ENCODE results near the gene NKIRAS2.

NKIRAS2 gene

DNA sequence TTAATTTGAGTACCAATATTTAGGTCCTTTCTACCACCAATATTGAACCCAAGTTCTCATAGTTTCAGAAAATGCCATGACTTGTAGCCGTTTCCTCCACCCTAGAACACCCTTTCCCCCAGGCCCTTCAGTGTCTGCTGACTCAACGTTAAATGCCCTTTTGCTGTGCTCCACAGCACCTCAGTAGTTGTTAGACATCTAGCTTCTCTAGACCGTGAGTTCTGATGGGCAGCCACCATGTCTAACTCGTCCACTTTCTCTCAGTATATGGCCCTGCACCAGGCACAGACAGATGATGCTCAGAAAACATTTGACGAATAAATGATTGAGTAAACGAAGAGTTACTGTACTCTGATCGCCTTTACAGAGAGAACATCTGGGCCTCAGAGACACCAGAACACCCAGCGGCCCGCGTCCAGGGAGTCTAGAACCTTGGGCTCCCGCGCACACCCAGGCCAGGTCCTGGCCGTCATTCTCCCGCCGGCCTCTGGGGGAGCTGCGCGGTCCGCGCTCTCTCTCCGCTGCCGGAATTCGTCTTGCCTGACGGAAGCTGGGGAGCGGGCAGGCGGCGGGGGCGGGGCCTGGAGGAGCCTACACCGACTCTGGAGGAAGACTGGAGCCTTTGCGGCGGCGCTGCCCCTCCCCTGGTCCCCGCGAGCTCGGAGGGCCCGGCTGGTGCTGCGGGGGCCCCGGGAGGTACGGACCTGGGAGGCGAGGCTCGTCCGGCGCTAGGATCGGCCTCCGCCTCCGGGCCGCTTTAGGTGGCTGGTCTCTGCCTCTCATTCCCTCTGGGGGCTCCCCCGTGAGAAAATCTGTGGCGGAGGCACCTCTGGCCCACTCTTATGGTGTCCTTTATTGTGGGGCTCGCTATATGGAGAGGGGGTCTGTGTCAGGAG is at the start of gene NKIRAS2:
Gene NKIRAS2, plus strand, starts transcription at position 582 of the 896 bp plus-strand sequence. CDS start 1,488 bp downstream, outside the sequence.
- peak; percentile 91 for DNase-seq (ENCODE audit: low read depth)

- no peak for DNase-seq (ENCODE audit: low read depth)
These were observed 49.0 kb upstream of the NKIRAS2 start for GRCh38 chr17:41970901-41971331.

DNA sequence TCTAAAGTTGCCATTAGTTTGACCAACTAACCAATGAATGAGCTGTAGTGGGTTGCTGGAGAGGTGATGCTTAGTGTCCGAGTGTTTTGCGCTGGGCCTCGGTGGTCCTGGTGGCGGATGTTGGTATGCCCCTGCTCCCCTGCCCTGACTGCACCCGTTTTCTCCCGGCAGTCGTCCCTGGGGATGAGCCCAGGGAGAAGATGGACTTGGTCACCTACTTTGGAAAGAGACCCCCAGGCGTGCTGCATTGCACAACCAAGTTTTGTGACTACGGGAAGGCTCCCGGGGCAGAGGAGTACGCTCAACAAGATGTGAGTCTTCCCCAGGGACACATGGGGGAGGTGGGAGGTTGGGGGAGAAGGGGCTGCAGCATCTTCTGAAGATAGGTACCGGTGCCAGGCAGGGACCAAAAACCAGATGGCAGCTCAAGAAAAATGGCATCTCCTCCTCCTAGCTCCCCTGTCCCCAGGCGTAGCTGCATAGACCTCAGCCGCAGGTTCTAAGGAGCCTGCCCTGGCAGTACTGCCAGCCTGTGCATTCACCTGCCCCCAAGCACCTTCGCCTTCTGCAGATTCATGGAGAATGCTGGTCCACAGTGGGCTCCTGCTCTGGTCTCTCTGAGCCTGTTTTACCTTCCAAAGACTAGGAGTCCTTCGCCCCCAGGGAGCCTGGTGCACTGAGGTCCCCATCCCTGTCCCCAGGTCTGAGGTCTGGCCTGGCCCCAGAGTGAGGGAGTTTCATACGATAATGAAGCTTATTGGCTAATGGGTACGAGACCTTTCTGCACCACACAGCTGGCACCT is 48.0 kb upstream of the NKIRAS2 start:
- DNase-seq (ENCODE audit: low read depth) = no peak

DNA sequence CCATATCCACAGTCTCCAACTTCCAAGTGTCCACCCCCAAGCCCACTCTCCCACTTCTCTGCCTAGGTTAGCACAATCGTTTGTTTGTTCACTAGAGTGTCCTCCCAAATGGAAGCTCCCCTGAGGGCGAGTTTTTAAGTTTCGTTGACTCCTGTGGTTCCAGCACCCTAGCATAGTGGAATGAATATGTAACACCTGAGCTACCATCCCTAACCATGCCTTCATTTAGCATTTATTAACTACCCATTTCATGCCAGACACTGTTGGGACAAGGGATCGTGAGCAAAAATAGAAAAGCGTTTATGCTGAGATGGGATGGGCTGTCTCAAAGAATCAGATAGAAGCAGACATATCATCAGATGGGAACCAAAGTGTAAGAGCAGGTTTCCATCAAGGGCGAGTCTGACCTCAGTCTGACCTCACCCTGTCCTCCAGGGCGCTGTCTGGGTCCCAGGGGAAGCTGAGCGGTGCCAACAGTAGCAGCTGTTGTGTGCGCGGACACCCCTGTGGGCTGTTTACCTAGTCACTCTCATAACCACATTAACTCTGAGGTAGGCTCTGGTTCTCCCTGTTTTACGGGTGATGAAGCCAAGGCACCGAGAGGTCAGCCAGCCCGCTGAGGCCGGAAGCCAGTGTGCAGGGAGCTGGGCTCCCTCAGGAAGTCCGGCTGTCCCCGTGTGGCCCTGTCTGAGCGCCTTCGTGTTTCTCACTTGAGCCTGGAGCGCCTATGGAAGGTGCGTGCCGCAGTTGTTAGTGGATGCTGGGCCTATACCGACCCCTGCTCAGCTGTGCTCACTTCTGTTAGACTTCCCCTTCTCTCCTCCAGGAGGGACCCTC is 47.1 kb upstream of the NKIRAS2 start:
- no peak for DNase-seq (ENCODE audit: low read depth)

DNA sequence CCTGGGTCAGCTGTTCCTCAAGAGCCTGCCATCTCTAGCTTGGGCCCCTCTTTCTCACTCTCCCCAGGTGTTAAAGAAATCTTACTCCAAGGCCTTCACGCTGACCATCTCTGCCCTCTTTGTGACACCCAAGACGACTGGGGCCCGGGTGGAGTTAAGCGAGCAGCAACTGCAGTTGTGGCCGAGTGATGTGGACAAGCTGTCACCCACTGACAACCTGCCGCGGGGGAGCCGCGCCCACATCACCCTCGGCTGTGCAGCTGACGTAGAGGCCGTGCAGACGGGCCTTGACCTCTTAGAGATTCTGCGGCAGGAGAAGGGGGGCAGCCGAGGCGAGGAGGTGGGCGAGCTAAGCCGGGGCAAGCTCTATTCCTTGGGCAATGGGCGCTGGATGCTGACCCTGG is 46.5 kb upstream of the NKIRAS2 start:
- no peak for DNase-seq (ENCODE audit: low read depth)

DNA sequence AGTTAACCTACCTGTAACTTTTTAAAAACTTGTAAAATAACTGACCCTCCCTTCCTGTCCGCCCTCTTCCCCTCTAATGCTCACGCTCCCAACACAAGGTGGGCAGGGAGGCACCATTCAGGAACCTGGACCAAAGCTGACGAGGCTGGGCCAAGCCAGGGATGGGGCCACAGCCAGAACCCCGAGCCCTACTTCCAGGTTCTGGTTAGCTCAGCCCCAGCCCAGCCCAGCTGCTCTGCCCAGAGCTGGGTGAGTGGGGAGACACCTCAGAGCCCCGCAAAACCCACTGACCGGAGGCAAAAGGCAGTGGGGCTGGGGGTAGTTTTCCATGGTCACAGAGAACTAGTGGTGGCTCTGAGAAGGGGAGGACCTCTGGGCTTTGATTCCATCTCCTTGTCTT is 45.9 kb upstream of the NKIRAS2 start:
- no peak for DNase-seq (ENCODE audit: low read depth)

- DNase-seq (ENCODE audit: low read depth) = no peak
These were observed 45.2 kb upstream of the NKIRAS2 start for GRCh38 chr17:41974658-41975057.

DNA sequence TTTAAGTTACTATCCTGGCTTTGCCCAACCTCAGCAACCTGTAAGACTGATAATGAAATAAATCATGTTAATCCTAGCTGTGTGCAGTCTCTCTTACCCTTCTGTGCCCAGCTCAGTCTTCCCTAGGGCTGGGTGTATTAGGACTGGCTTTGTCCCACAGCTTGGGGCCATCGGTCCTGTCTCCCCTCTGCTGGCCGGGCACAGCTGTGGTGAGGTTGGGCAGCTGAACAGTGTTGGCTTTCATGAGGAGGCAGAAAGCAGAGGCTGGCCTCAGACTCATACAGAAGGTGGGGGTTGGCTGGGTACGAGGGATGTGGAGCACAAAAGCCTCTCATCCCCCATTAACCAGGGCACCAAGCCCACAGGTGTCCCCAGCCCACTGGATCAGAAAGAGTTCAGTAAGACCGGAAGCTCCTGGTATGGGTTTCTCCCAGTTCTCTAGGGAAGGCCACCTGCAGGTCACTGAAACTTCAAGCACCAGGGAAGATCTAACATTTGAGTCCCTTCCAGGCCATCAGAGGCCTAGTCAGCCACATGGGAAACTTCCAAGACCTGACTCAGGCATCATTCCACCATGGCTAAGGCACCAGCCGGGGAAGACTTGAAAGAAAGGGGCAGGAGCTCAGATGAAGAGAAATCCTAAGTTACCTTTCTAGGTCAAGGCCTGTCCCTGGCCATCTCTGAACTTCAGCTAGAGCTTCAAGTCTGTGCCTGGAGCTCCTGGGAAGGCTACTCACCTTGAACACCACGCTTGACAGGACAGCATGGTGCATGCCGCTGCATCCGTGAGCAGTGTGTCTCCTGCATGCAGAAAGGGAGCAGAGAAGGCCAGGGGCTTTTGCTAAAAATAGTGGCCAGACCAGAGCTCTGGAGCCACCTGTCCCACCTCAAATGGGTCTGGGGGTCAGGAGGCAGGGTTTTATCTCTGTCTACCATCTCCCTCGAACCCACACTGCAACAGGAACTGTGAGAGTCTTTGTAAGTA is 44.5 kb upstream of the NKIRAS2 start:
- no peak for DNase-seq (ENCODE audit: low read depth)

DNA sequence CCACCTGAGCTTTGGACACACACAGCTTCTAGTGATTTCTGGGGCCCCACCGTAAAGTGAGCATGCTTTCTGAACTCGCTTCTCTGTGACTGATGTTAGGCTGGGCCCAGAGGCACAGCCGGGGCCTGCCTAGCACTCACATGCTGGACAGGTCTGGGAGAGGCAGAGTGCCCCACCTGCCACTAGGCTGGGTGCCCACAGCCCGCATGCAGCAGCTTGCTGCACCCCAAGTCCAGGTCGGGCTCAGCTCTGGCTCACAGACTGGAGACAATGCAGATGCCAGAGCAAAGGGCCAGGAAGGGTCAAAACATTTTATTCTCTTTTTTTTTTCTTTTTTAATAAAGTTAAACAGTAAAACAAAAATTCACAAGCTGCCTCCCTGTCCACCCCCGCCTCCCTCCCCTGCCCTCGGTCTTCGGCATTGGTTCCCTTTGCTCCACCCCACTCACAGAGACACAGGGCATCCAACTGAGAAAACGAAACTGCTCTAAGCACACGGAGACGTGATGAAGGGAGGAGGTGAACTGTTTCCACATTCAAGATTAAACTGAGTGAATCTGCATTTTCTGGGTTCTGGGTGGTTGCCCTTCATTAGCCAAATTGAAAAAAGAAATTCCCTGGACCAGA is 43.6 kb upstream of the NKIRAS2 start:
- DNase-seq (ENCODE audit: low read depth) = no peak

DNA sequence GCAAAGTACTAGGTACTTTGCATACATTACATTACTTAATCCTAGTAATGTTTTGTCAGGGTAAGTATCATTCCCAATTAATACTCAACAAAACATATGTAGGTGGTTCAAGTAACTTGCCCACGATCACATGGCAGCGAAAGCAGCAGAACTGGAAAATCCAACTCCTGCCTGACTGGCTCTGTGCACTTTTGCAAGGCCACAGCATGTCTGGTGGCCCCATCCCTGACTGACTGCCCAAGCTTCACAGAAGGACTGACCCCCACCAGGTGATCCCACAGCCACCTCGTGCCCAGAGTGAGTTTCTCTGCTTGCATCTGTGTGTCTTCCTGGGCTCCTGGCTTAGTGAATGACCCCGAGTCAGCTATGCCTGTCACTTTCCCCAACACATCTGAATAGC is 41.9 kb upstream of the NKIRAS2 start:
- no peak for DNase-seq (ENCODE audit: low read depth)

- no peak for DNase-seq (ENCODE audit: low read depth)
These were observed 37.7 kb upstream of the NKIRAS2 start for GRCh38 chr17:41982026-41982760.

DNA sequence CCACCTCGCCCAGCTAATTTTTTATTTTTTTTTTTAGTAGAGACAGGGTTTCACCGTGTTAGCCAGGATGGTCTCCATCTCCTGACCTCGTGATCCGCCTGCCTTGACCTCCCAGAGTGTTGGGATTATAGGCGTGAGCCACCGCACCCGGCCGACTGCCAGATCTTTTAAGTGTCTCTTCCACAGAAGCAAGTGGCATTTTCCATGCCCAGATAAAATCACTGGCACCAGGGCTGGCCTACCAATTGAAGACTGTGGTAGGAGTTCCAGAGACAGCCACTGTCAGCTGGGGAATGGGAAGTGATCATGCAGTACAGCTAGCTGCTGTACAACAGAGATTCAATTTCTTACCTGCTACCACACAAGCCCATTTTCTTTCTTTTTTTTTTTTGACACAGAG is 35.4 kb upstream of the NKIRAS2 start:
- DNase-seq (ENCODE audit: low read depth) = no peak

GRCh38 chr17:41985919-41986318 is 34.0 kb upstream of the NKIRAS2 start:
- DNase-seq (ENCODE audit: low read depth) = no peak

GRCh38 chr17:41986634-41987033 is 33.3 kb upstream of the NKIRAS2 start:
- no peak for DNase-seq (ENCODE audit: low read depth)

DNA sequence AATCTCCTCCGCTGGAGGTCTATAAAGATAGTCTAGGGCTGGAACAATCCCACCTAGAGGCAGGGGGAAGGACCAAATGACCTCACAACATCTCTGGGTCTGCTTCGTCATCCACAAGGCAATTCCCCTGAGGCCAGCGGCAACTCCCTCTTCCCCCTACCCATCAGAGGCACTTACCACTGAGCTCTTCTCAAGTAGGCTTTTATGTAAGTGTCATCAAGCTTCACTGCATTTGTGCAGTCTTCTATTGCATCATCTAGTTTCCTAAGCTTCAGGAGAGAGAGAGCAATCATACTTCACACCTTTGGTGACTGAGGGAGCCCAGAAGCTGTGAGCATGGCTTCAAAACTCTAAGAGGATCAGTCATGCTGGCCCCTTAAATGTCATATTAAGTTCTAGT is 32.2 kb upstream of the NKIRAS2 start:
- DNase-seq (ENCODE audit: low read depth) = no peak

GRCh38 chr17:41988418-41988817 is 31.5 kb upstream of the NKIRAS2 start:
- DNase-seq (ENCODE audit: low read depth) = no peak

DNA sequence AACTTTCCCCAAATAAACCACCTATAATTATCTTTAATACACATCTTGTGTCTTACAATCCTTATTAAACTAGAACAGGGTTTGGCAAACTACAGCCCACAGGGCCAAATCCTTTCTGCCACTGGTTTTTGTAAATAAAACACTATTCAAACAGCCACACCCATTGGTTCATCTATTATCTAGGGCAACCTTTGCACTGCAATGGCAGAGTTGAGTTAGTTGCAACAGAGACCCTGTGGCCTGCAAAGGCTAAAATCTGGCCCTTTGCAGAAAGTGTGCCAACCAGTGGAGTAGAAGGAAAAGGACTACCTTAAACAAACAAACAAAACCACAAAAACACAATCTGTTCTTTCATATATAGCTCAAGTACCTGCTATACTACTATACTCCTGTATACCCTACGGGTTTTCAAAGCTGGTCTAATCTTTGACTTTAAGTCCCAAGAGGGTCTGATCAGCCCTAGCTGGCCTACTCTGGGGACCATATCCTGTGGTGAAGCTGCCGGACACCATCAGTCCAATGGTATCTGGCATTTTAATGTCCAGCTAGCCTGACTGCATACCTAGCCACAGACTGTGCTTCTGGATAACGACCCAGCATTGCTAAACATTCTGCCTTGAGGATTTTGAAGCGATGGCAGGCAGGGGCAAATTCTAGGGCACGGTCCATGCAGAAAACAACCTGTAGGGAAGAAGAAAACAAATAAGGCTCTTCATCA is 30.0 kb upstream of the NKIRAS2 start:
- no peak for DNase-seq (ENCODE audit: low read depth)

DNA sequence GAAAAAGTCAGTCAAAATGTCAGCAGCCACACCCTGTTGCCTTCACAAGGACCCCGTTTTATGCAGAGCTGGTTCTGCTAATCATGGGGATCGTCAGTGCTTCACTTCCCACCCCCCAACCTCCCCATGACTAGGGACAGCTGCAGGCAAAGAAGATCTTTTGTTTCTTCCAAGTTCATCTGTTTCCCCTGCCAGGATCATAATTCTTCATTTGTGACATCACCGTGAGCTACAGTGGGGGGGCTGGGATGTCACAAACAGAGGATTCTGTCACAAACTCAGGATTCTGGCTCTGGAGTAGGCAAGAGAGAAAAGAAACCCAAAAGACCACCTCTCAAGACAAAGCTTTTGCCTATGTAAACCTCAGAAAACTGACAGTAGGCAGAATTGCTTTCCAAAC is 27.3 kb upstream of the NKIRAS2 start:
- no peak for DNase-seq (ENCODE audit: low read depth)

DNA sequence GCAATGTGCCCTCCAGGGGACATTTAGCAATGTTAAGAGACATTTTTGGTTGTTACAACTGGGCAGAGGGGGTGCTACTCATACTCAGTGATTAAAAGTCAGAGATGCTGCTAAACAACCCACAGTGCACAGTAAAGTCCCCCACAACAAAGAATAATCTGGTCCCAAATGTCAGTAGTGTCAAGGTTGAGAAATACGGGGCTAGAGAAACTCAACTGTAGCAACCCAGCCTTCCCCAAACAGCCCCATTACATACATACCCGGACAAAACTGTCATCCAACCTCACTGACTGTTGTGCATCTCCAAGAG is 23.1 kb upstream of the NKIRAS2 start:
- DNase-seq (ENCODE audit: low read depth) = no peak

Measured in stimulated activated CD8-positive, alpha-beta memory T cell treated with anti-CD3 and anti-CD28 coated beads, Interleukin-7, amount 100 ng/mL, for 24 hours (primary cell).